ENCODE measurements around the gene CPNE9.

DNA sequence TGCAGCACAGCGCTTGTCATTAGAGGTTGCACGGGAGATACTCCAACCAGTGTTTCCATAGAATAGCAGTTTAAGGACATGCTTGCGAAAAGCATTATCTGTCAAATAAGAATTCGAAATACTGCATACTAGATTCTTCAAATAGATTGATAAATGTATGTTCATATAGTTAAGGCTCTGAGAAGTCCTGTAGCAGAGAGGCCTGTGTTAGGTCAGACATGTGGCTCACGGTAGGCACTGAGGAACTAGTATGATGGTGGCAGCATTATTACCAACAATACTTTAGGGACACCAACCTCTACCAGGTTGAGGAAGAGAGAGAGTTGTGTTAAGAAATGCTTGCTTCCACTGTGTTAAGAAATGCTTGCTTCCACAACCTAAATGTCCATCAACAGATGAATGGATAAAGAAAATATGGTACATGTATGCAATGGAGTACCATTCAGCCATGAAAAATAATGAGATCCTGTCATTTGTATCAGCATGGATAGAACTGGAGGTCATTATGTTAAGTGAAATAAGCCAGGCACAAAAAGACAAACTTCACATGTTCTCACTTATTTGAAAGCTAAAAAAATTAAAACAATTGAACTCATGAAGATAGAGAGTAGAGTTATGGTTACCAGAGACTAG is 39.4 kb upstream of the CPNE9 start:
- TF ChIP-seq EP300 (IDR thresholded peaks at IDR 0.05) (no peak), CBX2 (IDR thresholded peaks at IDR 0.05; ENCODE audit: borderline replicate concordance, low read depth) (no peak), RCOR1 (IDR thresholded peaks at IDR 0.05; ENCODE audit: low read depth, low read length) (no peak), RFX5 (IDR thresholded peaks at IDR 0.05) (no peak)
- TF ChIP-seq, protein P1, sequence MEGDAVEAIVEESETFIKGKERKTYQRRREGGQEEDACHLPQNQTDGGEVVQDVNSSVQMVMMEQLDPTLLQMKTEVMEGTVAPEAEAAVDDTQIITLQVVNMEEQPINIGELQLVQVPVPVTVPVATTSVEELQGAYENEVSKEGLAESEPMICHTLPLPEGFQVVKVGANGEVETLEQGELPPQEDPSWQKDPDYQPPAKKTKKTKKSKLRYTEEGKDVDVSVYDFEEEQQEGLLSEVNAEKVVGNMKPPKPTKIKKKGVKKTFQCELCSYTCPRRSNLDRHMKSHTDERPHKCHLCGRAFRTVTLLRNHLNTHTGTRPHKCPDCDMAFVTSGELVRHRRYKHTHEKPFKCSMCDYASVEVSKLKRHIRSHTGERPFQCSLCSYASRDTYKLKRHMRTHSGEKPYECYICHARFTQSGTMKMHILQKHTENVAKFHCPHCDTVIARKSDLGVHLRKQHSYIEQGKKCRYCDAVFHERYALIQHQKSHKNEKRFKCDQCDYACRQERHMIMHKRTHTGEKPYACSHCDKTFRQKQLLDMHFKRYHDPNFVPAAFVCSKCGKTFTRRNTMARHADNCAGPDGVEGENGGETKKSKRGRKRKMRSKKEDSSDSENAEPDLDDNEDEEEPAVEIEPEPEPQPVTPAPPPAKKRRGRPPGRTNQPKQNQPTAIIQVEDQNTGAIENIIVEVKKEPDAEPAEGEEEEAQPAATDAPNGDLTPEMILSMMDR (IDR thresholded peaks at IDR 0.05), result no peak
